Esophagus (tissue), 2 donors: ENCODE data around the gene CREB1. TPM values are rescaled to one million over a fixed set of nuclear protein-coding genes. Genes with fewer than 3 reads are reported as not detected.

Experiments used
- H3K27ac ChIP-seq, 2 donors: one replicate each; pipeline ENCODE4 v1.5.1; 2013; ENCODE audit warnings: low read depth in 2 of 2, mild to moderate bottlenecking in 2 of 2, inconsistent platforms in 1 of 2, low read length in 1 of 2, moderate library complexity in 1 of 2
- H3K27me3 ChIP-seq, 2 donors: one replicate each; pipeline ENCODE4 v1.6.1; 2013; ENCODE audit warnings: low read length in 2 of 2, control low read depth in 1 of 2, mild to moderate bottlenecking in 1 of 2; ENCODE audit not compliant: insufficient read depth in 2 of 2, control insufficient read depth in 1 of 2
- H3K36me3 ChIP-seq, 2 donors: one replicate each; pipeline ENCODE4 v1.6.1; 2013; ENCODE audit warnings: low read length in 1 of 2; ENCODE audit not compliant: control insufficient read depth in 2 of 2, insufficient read depth in 2 of 2
- H3K4me1 ChIP-seq, 2 donors: one replicate each; pipeline ENCODE4 v1.6.1; 2013; ENCODE audit warnings: low read length in 1 of 2; ENCODE audit not compliant: control insufficient read depth in 2 of 2, insufficient read depth in 2 of 2
- H3K4me3 ChIP-seq, 2 donors: one replicate each; pipeline ENCODE4 v1.5.1; 2013; ENCODE audit warnings: low read length in 2 of 2, mild to moderate bottlenecking in 2 of 2, low read depth in 1 of 2, moderate library complexity in 1 of 2
- H3K9me3 ChIP-seq, 2 donors: one replicate each; pipeline ENCODE4 v1.6.1; 2013; ENCODE audit warnings: mild to moderate bottlenecking in 2 of 2, low read depth in 1 of 2, low read length in 1 of 2, moderate library complexity in 1 of 2; ENCODE audit not compliant: control insufficient read depth in 2 of 2, insufficient read depth in 1 of 2
- WGBS, 2 donors: extraction: QIAGEN DNeasy Blood & Tissue Kit; methylation state at CpG; one replicate each; pipeline ENCODE4 v1.1.7; 2013; 5-methylcytosine and 5-hydroxymethylcytosine counted together
- polyA plus RNA-seq, 2 donors: library from polyadenylated mRNA; stranded (reverse); fragments of 200-250 nt; gene quantifications; one replicate each; pipeline ENCODE4 v1.2.3, GENCODE V29; 2013
- donor health status: healthy with polysubstance abuse.
- donor health status: Bipolar disorder and iron deficiency.

The CREB1 gene
- polyA plus RNA-seq, 2 donors, result 5.3 to 6.2 TPM

DNA sequence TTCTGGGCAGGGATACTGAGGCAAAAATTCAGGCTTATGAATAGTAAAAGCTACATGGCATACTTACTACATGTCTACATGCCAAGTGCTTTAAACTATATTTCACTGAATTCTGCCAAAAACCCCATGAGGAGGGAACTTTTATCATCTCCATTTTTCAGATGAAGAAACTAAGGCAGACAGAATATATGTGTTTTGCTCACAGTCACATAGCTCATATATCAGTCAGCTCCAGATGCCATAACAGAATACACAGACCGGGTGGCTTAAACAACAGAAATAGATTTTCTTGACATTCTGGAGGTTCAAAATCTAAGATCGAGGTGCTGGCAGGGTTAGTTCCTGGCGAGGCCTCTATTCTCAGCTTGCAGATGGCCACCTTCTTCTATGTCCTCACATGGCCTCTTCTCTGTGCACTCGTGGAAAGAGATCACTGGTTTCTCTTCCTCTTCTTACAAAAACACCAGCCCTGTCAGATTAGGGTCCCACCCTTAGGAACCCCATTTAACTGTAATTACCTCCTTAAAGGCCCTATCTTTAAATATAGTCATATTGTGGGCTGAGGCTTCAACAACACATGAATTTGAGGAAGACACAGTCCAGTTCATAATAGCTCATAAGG is 27.1 kb upstream of the CREB1 start:
- H3K9me3 ChIP-seq, result no peaks in the 10 kb centered on the region
- H3K36me3 ChIP-seq, result no peaks in the 10 kb centered on the region
- H3K4me3 ChIP-seq, result no peak overlapping the region
- H3K27me3 ChIP-seq, result no peaks in the 10 kb centered on the region
- H3K27ac ChIP-seq, result no peak overlapping the region
- 71 to 77% methylated on average over 4 of the region's 4 CpGs for WGBS, 2 donors
- H3K4me1 ChIP-seq, result peaks cover 0 to 5% of the 10 kb centered on the region in 2 donors

DNA sequence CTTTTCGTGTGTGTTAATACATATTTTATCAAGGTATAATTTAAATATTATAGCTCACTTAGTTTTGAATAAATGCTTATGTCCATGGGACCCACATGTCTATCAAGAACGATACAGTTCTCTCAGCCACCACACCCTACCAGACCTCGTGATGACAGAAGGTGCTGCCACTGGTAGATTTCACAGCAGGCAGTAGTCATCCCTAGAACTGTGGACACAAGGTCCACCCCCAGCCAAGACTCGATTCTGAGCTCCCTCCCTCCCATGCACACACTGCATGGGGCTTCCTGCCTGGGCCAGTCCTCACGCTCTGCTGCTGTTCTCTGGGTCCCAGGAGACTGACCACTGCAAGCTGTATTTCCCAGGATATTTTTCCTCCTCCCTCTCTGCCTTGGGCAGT is 26.5 kb upstream of the CREB1 start:
- H3K4me1 ChIP-seq, result peaks cover 0 to 5% of the 10 kb centered on the region in 2 donors
- no peak overlapping the region for H3K27ac ChIP-seq
- H3K4me3 ChIP-seq, result no peak overlapping the region
- no peaks in the 10 kb centered on the region for H3K9me3 ChIP-seq
- no peaks in the 10 kb centered on the region for H3K36me3 ChIP-seq
- H3K27me3 ChIP-seq, result no peaks in the 10 kb centered on the region
- 65 to 73% methylated on average over 5 of the region's 5 CpGs for WGBS, 2 donors

- Histone ChIP-seq H3K4me3 (no peak overlapping the region), H3K27ac (peak overlapping the region in 1 of 2 donors; percentile 36)
Observed at GRCh38 chr2:207504513-207505170, 25.1 kb upstream of the CREB1 start.

DNA sequence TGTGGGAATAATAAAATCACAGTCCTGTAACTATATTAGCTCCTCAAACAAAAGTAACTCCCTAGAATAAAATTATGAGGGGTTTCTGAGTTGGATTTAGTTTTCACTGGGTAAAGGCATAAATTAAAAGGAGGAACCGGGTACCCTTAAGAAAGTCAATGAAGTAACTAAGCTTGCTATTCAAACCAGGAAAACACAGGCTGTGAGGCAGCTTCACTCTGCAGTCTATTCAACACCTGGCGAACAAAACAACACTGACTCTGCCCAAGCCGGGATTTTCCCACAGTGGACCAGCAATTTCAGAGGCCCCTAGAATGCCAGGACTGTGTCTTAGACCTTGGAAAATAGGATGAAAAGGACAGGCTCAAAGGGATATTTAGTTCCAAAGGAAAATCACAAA is 24.6 kb upstream of the CREB1 start:
- H3K4me3 ChIP-seq, result no peak overlapping the region
- peak overlapping the region; percentile 35 to 55 for H3K27ac ChIP-seq
- no peaks in the 10 kb centered on the region for H3K27me3 ChIP-seq
- no peaks in the 10 kb centered on the region for H3K36me3 ChIP-seq
- no peaks in the 10 kb centered on the region for H3K9me3 ChIP-seq
- peaks cover 0 to 5% of the 10 kb centered on the region in 2 donors for H3K4me1 ChIP-seq
- 35 to 40% methylated on average over 3 of the region's 3 CpGs for WGBS, 2 donors

More at GRCh38 chr2:207504513-207505170, 25.1 kb upstream of the CREB1 start:
- peaks cover 0 to 5% of the 10 kb centered on the region in 2 donors for H3K4me1 ChIP-seq
- H3K9me3 ChIP-seq, result no peaks in the 10 kb centered on the region
- WGBS, 2 donors, result 34 to 35% methylated on average over 11 of the region's 11 CpGs
- no peaks in the 10 kb centered on the region for H3K27me3 ChIP-seq
- H3K36me3 ChIP-seq, result no peaks in the 10 kb centered on the region

DNA sequence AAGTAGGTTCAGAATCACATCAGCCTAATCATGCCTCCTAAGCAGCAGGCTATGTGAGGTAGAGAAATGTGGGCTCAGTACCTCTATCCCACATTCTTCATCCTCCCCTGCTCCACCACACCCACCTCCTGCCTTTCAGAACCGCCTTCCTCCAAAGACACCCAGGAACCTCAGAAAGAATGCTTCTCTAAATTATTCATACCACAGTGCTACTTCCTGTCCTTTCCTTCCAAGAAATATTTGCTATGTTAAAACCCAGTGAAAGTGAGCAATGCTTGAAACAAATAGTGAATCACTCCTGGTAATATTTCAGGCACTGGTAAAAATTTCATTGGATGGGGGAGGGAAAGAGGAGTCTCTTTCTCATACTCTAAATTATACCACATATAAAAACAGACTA is 24.0 kb upstream of the CREB1 start:
- H3K36me3 ChIP-seq, result no peaks in the 10 kb centered on the region
- no peaks in the 10 kb centered on the region for H3K27me3 ChIP-seq
- 24 to 42% methylated on average over 1 of the region's 1 CpG for WGBS, 2 donors
- H3K4me1 ChIP-seq, result peaks cover 0 to 5% of the 10 kb centered on the region in 2 donors
- H3K4me3 ChIP-seq, result no peak overlapping the region
- no peaks in the 10 kb centered on the region for H3K9me3 ChIP-seq
- no peak overlapping the region for H3K27ac ChIP-seq

DNA sequence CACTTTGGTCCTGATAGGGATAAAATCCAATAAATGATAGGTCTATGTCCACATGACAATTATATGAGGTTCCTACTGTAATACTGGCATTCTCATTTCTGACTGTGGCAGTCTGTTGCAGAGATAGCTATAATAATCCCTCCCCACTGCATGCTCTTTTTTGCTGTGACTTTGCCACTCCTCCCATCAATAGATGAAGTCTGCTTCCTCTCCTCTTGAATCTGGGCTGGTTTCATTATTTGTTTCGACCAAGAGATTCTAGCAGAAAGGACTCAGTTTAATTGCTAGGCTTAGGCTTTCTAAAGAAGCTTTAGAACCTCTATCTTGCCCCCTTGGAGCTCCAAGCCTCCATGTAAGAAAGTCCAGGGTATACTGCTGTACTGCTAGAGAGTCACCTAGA is 23.3 kb upstream of the CREB1 start:
- Histone ChIP-seq H3K27me3 (no peaks in the 10 kb centered on the region), H3K9me3 (no peaks in the 10 kb centered on the region), H3K36me3 (no peaks in the 10 kb centered on the region), H3K4me1 (peaks cover 0 to 5% of the 10 kb centered on the region in 2 donors), H3K4me3 (no peak overlapping the region), H3K27ac (no peak overlapping the region)
- 85 to 92% methylated on average over 1 of the region's 1 CpG for WGBS, 2 donors

DNA sequence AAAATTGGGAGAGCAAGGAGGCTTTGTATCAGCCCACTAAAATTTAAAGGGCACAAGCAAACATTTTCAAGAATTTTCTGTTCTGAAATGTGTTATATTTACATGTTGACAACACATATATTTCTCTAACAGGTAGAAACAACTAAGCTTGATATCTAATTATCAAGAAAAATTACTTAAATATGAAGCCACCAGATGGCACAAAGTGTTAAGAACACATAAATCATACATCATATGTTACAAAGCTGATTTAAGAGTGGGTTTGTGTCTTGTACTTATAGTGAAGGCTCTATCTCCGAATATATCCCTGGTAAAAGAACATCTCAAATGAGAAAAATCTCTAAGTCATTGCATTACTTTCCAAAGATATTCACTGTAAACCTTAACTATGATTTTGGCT is 19.6 kb upstream of the CREB1 start:
- Histone ChIP-seq H3K9me3 (no peaks in the 10 kb centered on the region), H3K27me3 (no peaks in the 10 kb centered on the region), H3K27ac (no peak overlapping the region), H3K4me1 (peaks cover 0 to 2% of the 10 kb centered on the region in 2 donors), H3K36me3 (no peaks in the 10 kb centered on the region), H3K4me3 (no peak overlapping the region)
- WGBS, 2 donors, result 81 to 93% methylated on average over 1 of the region's 1 CpG

DNA sequence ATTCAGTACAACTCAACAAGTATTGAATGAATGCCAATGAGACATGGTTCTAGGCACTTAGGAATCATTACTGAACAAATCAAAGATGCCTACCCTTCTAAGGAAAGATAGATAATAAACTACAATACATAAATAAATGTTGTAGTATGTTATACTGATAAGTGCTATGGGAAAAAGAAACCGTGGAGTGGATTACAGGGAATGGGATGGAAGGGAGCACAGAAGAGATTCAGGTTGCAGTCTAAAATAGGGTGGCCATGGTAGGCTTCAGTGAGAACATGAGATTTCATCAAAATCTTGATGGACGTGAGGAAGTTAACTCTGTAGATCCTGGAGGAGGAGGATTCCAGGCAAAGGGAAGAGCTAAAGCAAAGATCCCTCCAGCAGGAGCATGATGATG is 17.9 kb upstream of the CREB1 start:
- no peak overlapping the region for H3K4me3 ChIP-seq
- peaks cover 0 to 2% of the 10 kb centered on the region in 2 donors for H3K4me1 ChIP-seq
- WGBS, 2 donors, result 68 to 71% methylated on average over 2 of the region's 2 CpGs
- peak overlapping the region in 1 of 2 donors; percentile 1 for H3K27ac ChIP-seq
- H3K9me3 ChIP-seq, result no peaks in the 10 kb centered on the region
- H3K27me3 ChIP-seq, result no peaks in the 10 kb centered on the region
- H3K36me3 ChIP-seq, result no peaks in the 10 kb centered on the region

GRCh38 chr2:207512356-207512755 is 17.4 kb upstream of the CREB1 start:
- Histone ChIP-seq H3K36me3 (no peaks in the 10 kb centered on the region), H3K27ac (peak overlapping the region in 1 of 2 donors; percentile 1), H3K4me1 (peaks cover 0 to 2% of the 10 kb centered on the region in 2 donors), H3K4me3 (no peak overlapping the region), H3K27me3 (no peaks in the 10 kb centered on the region), H3K9me3 (no peaks in the 10 kb centered on the region)
- WGBS, 2 donors, result 58 to 66% methylated on average over 3 of the region's 3 CpGs
